Right lobe of liver (tissue), 4 donors: Measurements from ENCODE around the gene ACOX2.

Experiments used
- CTCF ChIP-seq, 4 donors: fragments of 200-600 bp in 3 of 4; fragments of 450-650 bp in 1 of 4; IDR thresholded peaks; one replicate each; pipeline versions ENCODE4 v1.5.1 to v1.8.0; 2016 to 2022; ENCODE audit warnings: antibody characterized with exemption in 4 of 4, mild to moderate bottlenecking in 2 of 4
- POLR2A ChIP-seq: fragments of 450-650 bp; IDR thresholded peaks from one replicate; pipeline ENCODE4 v1.6.1; 2017; ENCODE audit warnings: antibody characterized with exemption, mild to moderate bottlenecking
- donor health status: DM: no; HTN: no; CAD: no.
- donor health status: DM: no; HTN: no; CAD: no.
- donor health status: DM: no; HTN: yes; CAD: no.

DNA sequence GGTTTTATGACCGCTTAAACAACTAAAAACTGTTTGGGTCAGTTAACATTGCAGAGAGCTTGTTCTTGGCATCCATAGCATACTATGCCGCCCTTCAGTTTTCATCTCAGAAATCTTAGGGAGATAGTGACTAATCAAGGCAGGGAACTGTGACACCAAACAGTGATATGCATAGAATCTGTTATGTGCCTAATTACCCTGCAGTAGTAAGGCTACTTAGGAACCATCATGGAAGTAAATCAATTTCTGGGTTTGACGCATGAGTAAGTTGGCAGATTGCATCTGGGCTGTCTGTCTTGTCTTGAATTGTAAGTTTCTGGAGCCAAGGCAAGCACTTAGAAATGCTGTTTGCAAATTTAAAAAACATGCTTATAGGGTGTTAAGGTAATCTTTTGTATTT, 22.6 kb downstream of the ACOX2 start:
- TF ChIP-seq CTCF (IDR thresholded peaks at IDR 0.05): no peak
- no peak for TF ChIP-seq POLR2A
